A549 (cell line): ENCODE measurements around the gene ADAMTS15. TPM values are rescaled to one million over a fixed set of nuclear protein-coding genes. Genes with fewer than 3 reads are reported as not detected.

ENCODE experiments used
- ATAC-seq, 2 experiments: fragments of 200-7000 bp in 1 of 2; fragments of >200 bp in 1 of 2; cut with Nextera tagmentation in 1 of 2; cut with Tn5 transposase in 1 of 2; 3 replicates each; pipeline versions ENCODE4 v1.8.0 to v1.9.1; 2018 to 2020; ENCODE audit warnings: mild to moderate bottlenecking in 1 of 2, moderate library complexity in 1 of 2
- CTCF ChIA-PET: fragments of 300-600 bp; sonication (Branson Sonifier 250); formaldehyde crosslinking; extraction: SDS; loops from one replicate; lab custom pipeline; 2021; ENCODE audit warnings: antibody characterized with exemption, inconsistent platforms; lab: Yijun Ruan, JAX
- POLR2A ChIA-PET: fragments of 350-600 bp; formaldehyde crosslinking; extraction: SDS; loops from one replicate; lab custom pipeline; 2021; ENCODE audit warnings: antibody characterized with exemption, inconsistent platforms; lab: Yijun Ruan, JAX
- DNase-seq, 2 experiments: peaks; one replicate each; pipeline versions ENCODE4 v3.0.0 to v3.0.0-alpha.2; 2011 to 2016; ENCODE audit warnings: low read depth in 1 of 2, low spot score in 1 of 2
- FAIRE-seq: peaks from 2 replicates; lab custom pipeline; 2011; peaks lifted over from hg19 to GRCh38; lab: Jason Lieb, UNC
- H3K27ac ChIP-seq, 2 experiments: fragments of >200 bp; sonication (Bioruptor Twin); formaldehyde crosslinking; 3 replicates each; pipeline ENCODE4 v1.5.1; 2016 to 2017
- H3K4me1 ChIP-seq: fragments of >200 bp; sonication (Bioruptor Twin); formaldehyde crosslinking; 3 replicates; pipeline ENCODE4 v1.6.1; 2016
- H3K4me2 ChIP-seq: fragments of >200 bp; sonication (Bioruptor Twin); formaldehyde crosslinking; 3 replicates; pipeline ENCODE4 v1.6.1; 2016
- H3K4me3 ChIP-seq: fragments of >200 bp; sonication (Bioruptor Twin); formaldehyde crosslinking; 3 replicates; pipeline ENCODE4 v1.5.1; 2016
- H3K9me3 ChIP-seq: fragments of >200 bp; sonication (Bioruptor Twin); formaldehyde crosslinking; 3 replicates; pipeline ENCODE4 v1.6.1; 2016
- ATOH8 ChIP-seq: fragments of 250-450 bp; sonication (Bioruptor Pico); IDR thresholded peaks from 2 replicates; pipeline ENCODE4 v1.5.0; 2020; ENCODE audit warnings: low read depth, mild to moderate bottlenecking, moderate library complexity
- BCL3 ChIP-seq: fragments of >200 bp; sonication (Bioruptor Twin); formaldehyde crosslinking; IDR thresholded peaks from 3 replicates; pipeline ENCODE4 v1.6.1; 2016
- BHLHE40 ChIP-seq: IDR thresholded peaks from 2 replicates; pipeline ENCODE4 v1.6.1; 2012; ENCODE audit warnings: low read depth, low read length, inconsistent platforms
- CBX8 ChIP-seq: fragments of 200-600 bp; sonication (generic); IDR thresholded peaks from 2 replicates; pipeline ENCODE4 v1.6.1; 2016
- CTCF ChIP-seq: fragments of >200 bp; sonication (Bioruptor Twin); formaldehyde crosslinking; IDR thresholded peaks from 3 replicates; pipeline ENCODE4 v1.5.1; 2016
- EHMT2 ChIP-seq: fragments of 200-600 bp; sonication (generic); IDR thresholded peaks from 2 replicates; pipeline ENCODE4 v1.6.1; 2016; ENCODE audit warnings: antibody characterized with exemption, low read depth, mild to moderate bottlenecking, moderate library complexity
- ELK1 ChIP-seq: fragments of 150-350 bp; IDR thresholded peaks from 2 replicates; pipeline ENCODE4 v1.6.1; 2014; ENCODE audit warnings: low read depth, mild to moderate bottlenecking, low read length
- FOSB ChIP-seq: fragments of 250-450 bp; sonication (Bioruptor Pico); IDR thresholded peaks from 2 replicates; pipeline ENCODE4 v1.5.0; 2020; ENCODE audit warnings: mild to moderate bottlenecking, moderate library complexity
- GATA3 ChIP-seq: IDR thresholded peaks from 2 replicates; pipeline ENCODE4 v1.6.1; 2012; ENCODE audit warnings: borderline replicate concordance
- HDAC2 ChIP-seq: fragments of 200-600 bp; sonication (generic); IDR thresholded peaks from 2 replicates; pipeline ENCODE4 v1.6.1; 2016
- HOXA7 ChIP-seq: fragments of 250-450 bp; sonication (Bioruptor Pico); IDR thresholded peaks from 2 replicates; pipeline ENCODE4 v1.5.0; 2020; ENCODE audit warnings: mild to moderate bottlenecking, moderate library complexity
- HOXB5 ChIP-seq: fragments of 250-450 bp; sonication (Bioruptor Pico); IDR thresholded peaks from 2 replicates; pipeline ENCODE4 v1.5.0; 2020; ENCODE audit warnings: mild to moderate bottlenecking, moderate library complexity
- JUNB ChIP-seq: fragments of >200 bp; sonication (Bioruptor Twin); formaldehyde crosslinking; IDR thresholded peaks from 2 replicates; pipeline ENCODE4 v1.6.1; 2016
- KDM1A ChIP-seq: fragments of 200-600 bp; sonication (generic); IDR thresholded peaks from 2 replicates; pipeline ENCODE4 v1.6.1; 2016; ENCODE audit warnings: low read depth, mild to moderate bottlenecking
- KDM5A ChIP-seq: fragments of 200-600 bp; sonication (generic); IDR thresholded peaks from 2 replicates; pipeline ENCODE4 v1.6.1; 2016; ENCODE audit warnings: antibody characterized with exemption, mild to moderate bottlenecking
- MAX ChIP-seq: IDR thresholded peaks from 2 replicates; pipeline ENCODE4 v1.6.1; 2012
- NFE2L2 ChIP-seq: fragments of 150-350 bp; conservative IDR thresholded peaks from 2 replicates; pipeline ENCODE4 v1.6.1; 2014; ENCODE audit warnings: low read length
- NR3C1 ChIP-seq: fragments of >200 bp; sonication (Bioruptor Twin); formaldehyde crosslinking; IDR thresholded peaks from 3 replicates; pipeline ENCODE4 v1.6.1; 2017
- PHF8 ChIP-seq: fragments of 200-600 bp; sonication (generic); IDR thresholded peaks from 2 replicates; pipeline ENCODE4 v1.6.1; 2016; ENCODE audit warnings: low read depth, mild to moderate bottlenecking, antibody characterized with exemption, moderate library complexity, borderline replicate concordance
- RARB ChIP-seq: fragments of 250-450 bp; sonication (Bioruptor Pico); IDR thresholded peaks from 2 replicates; pipeline ENCODE4 v1.8.0; 2021; ENCODE audit warnings: mild to moderate bottlenecking, moderate library complexity
- SMC3 ChIP-seq: fragments of >200 bp; sonication (Bioruptor Twin); formaldehyde crosslinking; IDR thresholded peaks from 3 replicates; pipeline ENCODE4 v1.6.1; 2018; ENCODE audit warnings: inconsistent platforms
- SREBF2 ChIP-seq: fragments of 450-650 bp; IDR thresholded peaks from 2 replicates; pipeline ENCODE4 v1.6.1; 2014; ENCODE audit warnings: mild to moderate bottlenecking, moderate library complexity
- TFCP2L1 ChIP-seq: fragments of 250-450 bp; sonication (Bioruptor Pico); IDR thresholded peaks from 2 replicates; pipeline ENCODE4 v1.5.0; 2021; ENCODE audit warnings: mild to moderate bottlenecking
- ZFP36 ChIP-seq: fragments of 450-650 bp; IDR thresholded peaks from 2 replicates; pipeline ENCODE4 v1.6.1; 2014; ENCODE audit warnings: borderline replicate concordance; ENCODE audit not compliant: partially characterized antibody
- ZNF302 ChIP-seq: fragments of 250-450 bp; sonication (Bioruptor Pico); IDR thresholded peaks from 2 replicates; pipeline ENCODE4 v1.9.0; 2021; ENCODE audit warnings: inconsistent platforms, mild to moderate bottlenecking, moderate library complexity
- WGBS: methylation state at CpG from one replicate; pipeline ENCODE4 v1.1.6; 2017; ENCODE audit errors: missing lambda C conversion rate; 5-methylcytosine and 5-hydroxymethylcytosine counted together
- polyA plus RNA-seq, 4 experiments: library from polyadenylated mRNA; depleted of rRNA in 3 of 4; stranded (reverse); fragments of >200 nt; fragmentation: RNase III in 1 of 4; extraction: RNeasy Plus Mini Kit Qiagen cat#74134 plus additional on column Dnase treatment in 1 of 4; gene quantifications; 2 replicates in 3 of 4; 3 replicates in 1 of 4; pipeline ENCODE4 v1.2.3, GENCODE V29; 2011 to 2017

Gene ADAMTS15
- polyA plus RNA-seq, 2 of the 4 experiments (the other 2 are of a cell fraction) = 2.2 to 4.0 TPM

GRCh38 chr11:130499828-130500227, 51.4 kb downstream of the ADAMTS15 start (continued):
- TF ChIP-seq ATOH8 (CRISPR knock-in tag) = no peak
- no peak for TF ChIP-seq GATA3
- no peak for TF ChIP-seq SREBF2
- TF ChIP-seq EHMT2 = no peak

GRCh38 chr11:130504317-130504716, 55.9 kb downstream of the ADAMTS15 start:
- 0 out of 3 replicates have a peak, but pooled peaks cover 4% of the 10 kb centered on the region for H3K9me3 ChIP-seq
- no peak overlapping the region for H3K4me3 ChIP-seq
- DNase-seq = no peak
- no peak for ATAC-seq
- no peak for FAIRE-seq
- 82% methylated on average over 1 of the region's 1 CpG for WGBS
- no peak for TF ChIP-seq SMC3
- no peak for TF ChIP-seq KDM5A
- no peak for TF ChIP-seq PHF8
- no peak for TF ChIP-seq ZFP36
- TF ChIP-seq EHMT2 = no peak
- no peak for TF ChIP-seq NFE2L2
- no peak for TF ChIP-seq ELK1
- no peak for TF ChIP-seq BCL3
- TF ChIP-seq, all 56 proteins: peak for 0
- Histone ChIP-seq H3K4me2 (no peak overlapping the region), H3K4me1 (no peaks in the 10 kb centered on the region), H3K27ac (no peak overlapping the region)
- CTCF ChIA-PET = no interaction called here
- POLR2A ChIA-PET = no interaction called here

- ATAC-seq = no peak
- ChIA-PET CTCF (no interaction called here), POLR2A (no interaction called here)
- WGBS = 71% methylated on average over 1 of the region's 1 CpG
- Histone ChIP-seq H3K4me3 (no peak overlapping the region), H3K9me3 (0 out of 3 replicates have a peak, but pooled peaks cover 4% of the 10 kb centered on the region), H3K4me1 (no peaks in the 10 kb centered on the region), H3K27ac (no peak overlapping the region), H3K4me2 (no peak overlapping the region)
- no peak for TF ChIP-seq NR3C1
- TF ChIP-seq CBX8 = no peak
- TF ChIP-seq HDAC2 = no peak
- TF ChIP-seq ZFP36 = no peak
- TF ChIP-seq HOXB5 (CRISPR knock-in tag) = no peak
- TF ChIP-seq ZNF302 (CRISPR knock-in tag) = no peak
- TF ChIP-seq RARB (CRISPR knock-in tag) = no peak
- TF ChIP-seq TFCP2L1 (CRISPR knock-in tag) = no peak
- no peak for TF ChIP-seq HOXA7 (CRISPR knock-in tag)
- TF ChIP-seq BHLHE40 = no peak
- TF ChIP-seq FOSB (CRISPR knock-in tag) = no peak
- no peak for TF ChIP-seq CTCF
- no peak for TF ChIP-seq JUNB
- no peak for TF ChIP-seq KDM1A
- no peak for TF ChIP-seq MAX
- no peak for DNase-seq
- no peak for FAIRE-seq
Measured at GRCh38 chr11:130508913-130509312, 60.5 kb downstream of the ADAMTS15 start.
